ENCODE results near the gene CACNA1D. TPM values are rescaled to one million over a fixed set of nuclear protein-coding genes. Genes with fewer than 3 reads are reported as not detected.

The CACNA1D gene
- polyA plus RNA-seq, 3 donors: 0.18 to 2.1 (median 1.5) TPM

- WGBS, 3 donors: 78 to 93% (median 80%) methylated on average over 4 of the region's 4 CpGs
- no peak overlapping the region for H3K27ac ChIP-seq (ENCODE audit: low read depth, low read length)
Measured at GRCh38 chr3:53490459-53490968, 3.9 kb upstream of the CACNA1D start.

DNA sequence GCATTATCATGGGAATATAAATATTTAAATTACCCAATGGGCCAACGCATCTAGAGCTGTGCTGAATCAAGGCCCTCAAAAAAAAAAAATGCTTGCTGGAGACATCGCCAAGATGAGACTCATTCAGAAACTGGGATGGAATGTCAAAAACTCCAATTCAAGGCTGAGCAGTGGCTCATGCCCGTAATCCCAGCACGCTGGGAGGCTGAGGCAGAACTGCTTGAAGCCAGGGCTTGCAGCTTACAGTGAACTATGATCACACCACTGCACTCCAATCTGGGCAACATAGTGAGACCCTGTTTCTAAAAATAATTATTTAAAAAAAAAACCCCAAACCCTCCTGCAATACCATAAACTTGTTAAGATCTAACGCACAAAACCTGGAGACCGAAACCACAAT, 3.1 kb upstream of the CACNA1D start:
- 87 to 91% (median 91%) methylated on average over 6 of the region's 6 CpGs for WGBS, 3 donors
- no peak overlapping the region for H3K27ac ChIP-seq (ENCODE audit: low read depth, low read length)

DNA sequence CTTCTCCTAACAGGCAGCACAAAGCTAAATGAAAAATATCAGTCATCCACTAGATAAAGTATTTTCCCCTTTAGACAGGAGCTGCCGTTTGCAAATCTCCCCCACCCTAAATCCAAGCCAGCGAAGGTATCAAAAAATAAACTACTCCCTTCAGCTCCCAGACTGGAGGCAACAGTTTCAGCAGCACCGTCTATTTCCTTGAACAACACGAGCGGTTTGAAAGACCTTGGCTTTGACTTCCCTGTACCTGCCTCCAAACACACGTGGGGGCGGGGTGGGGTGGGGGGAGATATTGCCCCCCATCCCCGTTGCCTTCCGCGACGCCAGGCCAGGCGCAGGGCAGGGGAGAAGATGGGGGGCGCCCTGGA, 832 bp upstream of the CACNA1D start:
- WGBS, 3 donors: 2 to 13% (median 10%) methylated on average over 13 of the region's 13 CpGs
- H3K27ac ChIP-seq (ENCODE audit: low read depth, low read length): no peak overlapping the region

DNA sequence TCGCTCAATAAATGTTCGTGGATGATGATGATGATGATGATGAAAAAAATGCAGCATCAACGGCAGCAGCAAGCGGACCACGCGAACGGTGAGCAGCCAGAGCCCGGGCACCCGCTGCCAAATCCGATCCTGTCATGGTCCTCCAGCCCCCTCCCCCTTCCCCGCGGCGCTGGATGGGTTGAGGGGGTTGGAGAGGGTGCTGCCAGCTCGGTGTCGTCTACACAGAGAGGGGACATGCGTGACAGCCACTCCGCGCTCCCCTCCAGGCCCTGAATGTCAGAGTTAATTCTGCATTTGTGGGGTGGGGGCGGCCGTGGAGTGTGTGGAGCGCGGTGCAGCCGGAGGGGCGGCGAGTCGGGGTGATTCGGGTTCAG, 722 bp downstream of the CACNA1D start:
- no peak overlapping the region for H3K27ac ChIP-seq (ENCODE audit: low read depth, low read length)
- WGBS, 3 donors: 0 to 2% (median 0%) methylated on average over 19 to 27 of the region's 27 CpGs

DNA sequence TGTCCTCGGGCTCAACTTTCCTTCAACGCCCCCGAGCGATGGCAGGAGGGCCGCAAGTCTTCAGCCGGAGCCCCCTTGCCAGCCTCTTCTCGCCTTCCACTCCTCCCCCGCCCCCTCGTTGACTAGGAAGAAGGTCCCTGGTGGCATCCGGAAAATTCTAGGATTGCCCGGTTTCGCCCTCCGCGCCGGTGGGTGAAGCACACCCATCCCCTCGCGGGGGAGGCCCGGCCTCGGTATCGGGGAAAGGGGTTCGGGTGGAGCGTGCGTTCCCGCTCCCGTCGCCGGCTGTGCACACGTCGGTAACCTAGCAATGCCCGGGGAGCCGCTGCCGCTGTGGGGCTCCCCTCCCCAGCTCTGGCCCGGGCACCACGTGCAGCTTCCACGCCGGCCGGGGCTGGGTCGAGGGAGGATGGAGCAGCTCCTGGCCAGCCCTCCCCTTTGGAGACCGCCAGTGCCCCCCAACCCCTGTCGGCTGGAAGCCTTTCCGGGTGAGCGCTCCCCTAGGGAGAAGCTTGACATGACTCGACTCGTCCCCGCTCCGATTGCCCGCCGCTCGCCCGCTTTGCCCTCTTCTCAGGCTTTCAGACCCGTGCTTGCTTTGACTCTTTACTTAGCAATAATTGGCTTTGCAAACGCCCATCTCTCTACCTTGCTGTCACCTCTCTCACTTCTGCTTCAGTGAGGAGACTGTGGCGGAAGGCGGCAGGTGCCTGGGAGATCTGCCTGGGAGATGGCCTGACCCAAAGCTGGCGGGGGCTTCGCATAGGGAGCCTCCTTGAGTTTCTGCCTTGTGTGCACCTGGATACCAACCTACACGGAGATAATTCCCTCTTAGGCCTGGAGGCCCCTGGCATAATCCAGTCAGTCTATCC, 1.3 kb downstream of the CACNA1D start:
- H3K27ac ChIP-seq (ENCODE audit: low read depth, low read length): no peak overlapping the region
- WGBS, 3 donors: 10 to 12% (median 11%) methylated on average over 56 to 57 of the region's 57 CpGs

- 50 to 80% (median 66%) methylated on average over 2 of the region's 2 CpGs for WGBS, 3 donors
- no peak overlapping the region for H3K27ac ChIP-seq (ENCODE audit: low read depth, low read length)
Measured at GRCh38 chr3:53496392-53496670, 1.9 kb downstream of the CACNA1D start.

DNA sequence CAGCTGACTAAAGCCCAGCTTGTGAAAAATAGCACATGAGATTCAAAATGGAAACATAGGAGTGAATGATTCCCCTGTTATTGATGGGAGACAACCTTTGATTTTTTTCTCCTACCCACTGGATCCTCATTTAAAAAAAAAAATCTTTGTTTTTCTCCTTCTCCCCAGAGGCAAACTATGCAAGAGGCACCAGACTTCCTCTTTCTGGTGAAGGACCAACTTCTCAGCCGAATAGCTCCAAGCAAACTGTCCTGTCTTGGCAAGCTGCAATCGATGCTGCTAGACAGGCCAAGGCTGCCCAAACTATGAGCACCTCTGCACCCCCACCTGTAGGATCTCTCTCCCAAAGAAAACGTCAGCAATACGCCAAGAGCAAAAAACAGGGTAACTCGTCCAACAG, 2.6 kb downstream of the CACNA1D start:
- 55 to 73% (median 56%) methylated on average over 5 of the region's 5 CpGs for WGBS, 3 donors

DNA sequence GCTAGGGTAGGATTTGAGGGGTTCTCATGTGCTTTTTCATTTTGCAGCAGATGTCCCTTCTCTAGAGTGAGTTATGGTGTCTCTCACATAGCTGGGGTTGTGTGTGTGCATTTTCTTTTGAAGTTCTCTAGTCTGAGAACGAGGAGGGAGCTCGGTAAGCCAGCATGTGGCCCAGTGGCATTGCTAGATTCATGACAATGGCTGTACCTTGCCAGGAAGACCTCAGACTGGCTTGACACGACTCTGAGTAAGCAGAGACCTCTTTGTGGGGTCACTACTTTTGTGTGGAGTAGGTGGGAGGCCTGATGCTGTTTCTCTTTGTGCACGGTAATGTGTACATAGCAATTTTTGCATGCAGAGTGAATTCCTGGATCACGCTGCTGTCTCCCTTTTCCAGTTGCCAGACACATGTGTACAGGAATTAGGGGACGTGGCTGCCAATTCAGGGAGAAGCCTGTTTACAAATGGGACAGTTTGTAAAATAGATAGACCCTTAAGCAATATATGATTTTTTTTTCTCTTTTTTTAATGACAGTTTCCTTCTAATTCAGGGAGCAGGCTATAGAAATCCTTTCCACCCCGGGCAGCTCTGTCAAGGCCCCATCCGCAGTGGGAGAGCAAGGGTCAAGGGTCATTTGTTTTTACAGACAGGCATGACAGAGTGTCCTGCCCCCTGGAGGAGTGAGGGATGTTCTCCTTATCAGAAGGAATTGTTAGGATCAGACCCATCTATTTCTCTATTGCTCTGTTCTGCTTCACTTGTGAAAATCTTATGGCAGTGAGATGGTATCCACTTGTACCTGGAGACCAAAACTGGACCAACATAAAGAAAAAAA, 4.6 kb downstream of the CACNA1D start:
- 76 to 78% (median 76%) methylated on average over 8 of the region's 8 CpGs for WGBS, 3 donors
- H3K27ac ChIP-seq (ENCODE audit: low read depth, low read length): no peak overlapping the region

More for the DNA sequence above, 2.6 kb downstream of the CACNA1D start:
- H3K27ac ChIP-seq (ENCODE audit: low read depth, low read length): no peak overlapping the region

DNA sequence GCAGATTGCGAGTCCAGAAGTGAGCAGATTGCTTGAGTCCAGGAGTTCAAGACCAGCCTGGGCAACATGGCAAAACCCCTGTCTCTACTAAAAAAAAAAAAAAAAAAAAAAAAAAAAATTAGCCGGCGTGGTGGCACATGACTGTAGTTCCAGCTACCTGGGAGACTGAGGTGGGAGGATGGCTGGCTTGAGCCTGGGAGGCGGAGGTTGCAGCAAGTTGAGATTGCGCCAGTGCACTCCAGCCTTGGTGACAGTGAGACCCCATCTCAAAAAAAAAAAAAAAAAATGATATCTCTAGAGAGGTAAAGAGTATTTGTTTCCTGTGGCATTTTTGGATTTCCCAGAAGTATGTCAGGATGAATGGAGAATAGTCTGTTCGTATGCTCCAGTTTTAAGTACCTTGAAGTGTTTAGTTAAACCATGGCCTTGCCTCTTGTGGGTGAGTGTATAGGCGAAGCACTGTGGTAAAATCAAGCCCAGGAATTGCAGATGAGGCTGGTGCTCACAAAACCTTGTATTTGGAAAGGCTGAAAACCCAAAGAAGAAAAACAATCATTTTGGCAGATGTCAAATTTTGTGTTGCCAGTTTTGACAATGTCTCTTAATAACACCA, 5.9 kb downstream of the CACNA1D start:
- WGBS, 3 donors: 80 to 94% (median 88%) methylated on average over 7 of the region's 7 CpGs
- H3K27ac ChIP-seq (ENCODE audit: low read depth, low read length): no peak overlapping the region

DNA sequence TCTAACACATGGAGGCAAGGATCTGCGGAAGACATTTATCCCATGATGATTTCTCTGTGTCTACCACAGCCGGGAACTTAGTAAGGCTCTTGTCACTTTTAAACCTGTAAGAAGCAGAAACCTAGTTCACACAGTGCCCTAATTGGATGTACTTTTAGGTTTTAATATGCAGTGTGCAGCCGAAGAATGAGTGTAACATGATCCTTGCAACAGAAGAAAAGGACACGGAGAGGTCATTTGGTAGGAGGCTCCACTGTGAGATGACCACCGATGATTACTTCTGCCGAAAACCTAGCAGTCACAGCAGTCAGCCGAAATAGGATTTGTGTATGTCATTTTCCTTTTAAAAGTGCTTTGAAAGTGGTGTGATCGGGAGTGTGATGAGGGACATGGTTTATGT, 6.8 kb downstream of the CACNA1D start:
- WGBS, 3 donors: 68 to 76% (median 72%) methylated on average over 8 of the region's 8 CpGs

DNA sequence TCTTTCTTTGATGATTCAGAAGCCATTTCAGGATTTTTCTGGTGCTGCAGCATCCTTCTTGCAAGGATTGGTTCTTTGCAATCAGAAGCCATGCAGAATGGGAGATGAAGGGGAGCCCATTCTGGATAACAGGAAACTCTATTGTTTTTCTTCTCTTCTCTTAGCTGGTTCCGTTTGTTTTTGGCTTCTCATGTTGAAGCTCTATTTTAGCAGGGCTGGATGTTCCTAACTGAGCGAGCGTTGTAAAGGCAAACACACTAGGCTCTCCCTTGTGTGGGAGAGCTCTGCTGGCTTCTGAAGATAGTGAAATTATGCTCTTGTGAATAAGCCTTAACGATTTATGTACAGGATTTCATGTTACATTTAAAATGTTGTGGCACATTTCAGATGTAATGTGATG, 8.3 kb downstream of the CACNA1D start:
- 70 to 75% (median 73%) methylated on average over 4 of the region's 4 CpGs for WGBS, 3 donors
- no peak overlapping the region for H3K27ac ChIP-seq (ENCODE audit: low read depth, low read length)

More for the DNA sequence above, 6.8 kb downstream of the CACNA1D start:
- no peak overlapping the region for H3K27ac ChIP-seq (ENCODE audit: low read depth, low read length)

GRCh38 chr3:53503195-53503594, 8.8 kb downstream of the CACNA1D start:
- 76 to 89% (median 79%) methylated on average over 5 of the region's 5 CpGs for WGBS, 3 donors
- H3K27ac ChIP-seq (ENCODE audit: low read depth, low read length): no peak overlapping the region

GRCh38 chr3:53506110-53506762, 11.8 kb downstream of the CACNA1D start:
- H3K27ac ChIP-seq (ENCODE audit: low read depth, low read length): no peak overlapping the region
- WGBS, 3 donors: 59 to 80% (median 74%) methylated on average over 4 of the region's 4 CpGs

DNA sequence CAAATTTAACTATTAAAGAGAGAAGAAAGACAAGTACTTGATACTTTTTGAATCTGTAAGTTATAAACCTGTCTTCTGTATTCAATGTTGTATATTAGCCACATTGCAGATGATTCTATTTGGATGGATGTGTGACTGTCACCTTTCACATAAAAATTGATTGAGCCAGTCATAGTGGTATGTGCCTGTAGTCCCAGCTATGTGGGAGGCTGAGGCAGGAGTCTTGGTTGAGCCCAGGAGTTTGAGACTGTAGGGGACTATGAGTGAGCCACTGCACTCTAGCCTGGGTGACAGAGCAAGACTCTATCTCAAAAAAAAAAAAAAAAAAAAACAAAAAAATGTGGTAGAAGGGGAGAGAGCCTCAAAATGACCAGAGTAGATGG, 12.3 kb downstream of the CACNA1D start:
- no peak overlapping the region for H3K27ac ChIP-seq (ENCODE audit: low read depth, low read length)

DNA sequence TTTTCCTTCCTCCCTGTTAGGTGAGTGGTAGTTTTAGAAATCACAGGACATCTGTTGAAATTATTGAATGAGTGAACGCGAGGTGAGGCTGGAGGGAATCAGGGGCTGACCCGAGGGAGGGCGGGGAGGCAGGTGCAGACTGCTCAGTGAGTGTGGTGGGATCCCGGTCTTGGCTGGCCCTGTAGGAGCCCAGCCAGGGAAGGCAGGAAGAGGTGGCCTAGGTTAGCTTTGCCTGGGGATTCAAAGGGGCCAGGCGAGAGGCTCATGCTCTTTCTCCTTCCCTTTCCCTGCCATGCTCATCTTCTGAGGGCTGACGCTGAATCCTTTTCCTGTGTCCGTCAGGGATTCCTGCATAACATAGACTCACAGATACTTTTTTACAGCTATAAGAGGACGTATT, 15.1 kb downstream of the CACNA1D start:
- H3K27ac ChIP-seq (ENCODE audit: low read depth, low read length): no peak overlapping the region
- 76 to 83% (median 79%) methylated on average over 9 of the region's 9 CpGs for WGBS, 3 donors

DNA sequence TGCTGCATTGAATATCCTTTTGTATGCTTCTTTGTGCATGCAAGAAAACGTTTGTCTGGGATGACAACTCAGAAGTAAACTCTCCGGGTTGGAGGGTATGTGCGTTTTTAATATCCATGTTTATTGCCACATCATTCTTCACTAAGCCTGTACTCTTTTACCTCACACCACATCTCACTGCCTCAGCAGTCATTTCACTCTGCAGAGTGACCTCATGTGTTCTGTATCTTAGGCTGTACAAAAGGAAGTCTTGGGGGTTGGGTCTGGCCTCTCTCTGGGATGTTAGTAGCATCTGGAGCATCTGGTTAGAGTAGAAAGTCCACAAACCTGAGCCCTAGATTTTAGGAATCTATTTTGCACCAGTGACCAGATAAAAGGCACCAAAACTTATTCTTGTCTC, 16.1 kb downstream of the CACNA1D start:
- no peak overlapping the region for H3K27ac ChIP-seq (ENCODE audit: low read depth, low read length)
- WGBS, 3 donors: 53 to 65% (median 60%) methylated on average over 3 of the region's 3 CpGs

- 79 to 90% (median 85%) methylated on average over 13 of the region's 13 CpGs for WGBS, 3 donors
- no peak overlapping the region for H3K27ac ChIP-seq (ENCODE audit: low read depth, low read length)
Measured at GRCh38 chr3:53511246-53511645, 16.8 kb downstream of the CACNA1D start.

- H3K27ac ChIP-seq (ENCODE audit: low read depth, low read length): no peak overlapping the region
- WGBS, 3 donors: 83 to 91% (median 89%) methylated on average over 7 of the region's 7 CpGs
Measured at GRCh38 chr3:53513556-53514190, 19.3 kb downstream of the CACNA1D start.
